Uterus (tissue), 2 donors: ENCODE results near the gene IGSF3.

Experiments
- CTCF ChIP-seq, 4 experiments: fragments of 200-600 bp in 2 of 4; fragments of 450-650 bp in 2 of 4; sonication (generic) in 2 of 4; IDR thresholded peaks; one replicate each; pipeline ENCODE4 v1.5.1; 2016 to 2019; ENCODE audit warnings: antibody characterized with exemption in 4 of 4, mild to moderate bottlenecking in 2 of 4, moderate library complexity in 1 of 4
- POLR2A ChIP-seq, 2 donors: fragments of 450-650 bp; IDR thresholded peaks; one replicate each; pipeline ENCODE4 v1.6.1; 2016; ENCODE audit warnings: antibody characterized with exemption in 2 of 2, mild to moderate bottlenecking in 1 of 2, moderate library complexity in 1 of 2

DNA sequence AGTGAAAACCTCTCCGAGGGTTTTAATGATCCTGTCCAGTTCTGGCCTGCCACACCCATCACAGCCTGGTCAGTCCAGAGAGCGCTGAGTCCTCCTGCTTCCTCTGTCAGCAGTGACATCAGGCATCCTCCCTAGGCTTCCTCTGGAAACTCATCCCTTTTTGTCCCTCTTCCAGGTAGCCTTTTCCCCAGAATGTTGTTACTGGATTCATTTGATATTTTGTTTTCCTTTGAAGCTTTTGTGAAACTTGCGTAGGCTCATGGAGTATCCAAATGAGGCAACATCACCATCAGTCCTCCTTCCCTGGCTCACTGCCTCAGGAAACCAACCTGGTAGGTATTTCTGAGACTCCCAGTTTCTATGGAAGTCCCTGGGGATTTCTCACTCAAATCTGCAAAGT is 27.0 kb upstream of the IGSF3 start:
- TF ChIP-seq CTCF (IDR thresholded peaks at IDR 0.05) (no peak), POLR2A (IDR thresholded peaks at IDR 0.05) (no peak)
